GM10266 (cell line): ENCODE results near the gene LRIT2.
"Not testable (repeated sequence)": the region's sequence is repeated elsewhere in the genome, so short reads cannot be mapped to it uniquely, and the experiment has no call there.

Experiments
- DNase-seq: peaks from one replicate; pipeline ENCODE4 v3.0.0; 2012; ENCODE audit errors: extremely low spot score
- CTCF ChIP-seq: IDR thresholded peaks from 2 replicates; pipeline ENCODE4 v1.5.1; 2012; ENCODE audit warnings: mild to moderate bottlenecking, low read depth; ENCODE audit not compliant: control insufficient read depth, insufficient read depth; ENCODE audit errors: missing control alignments

Gene LRIT2

GRCh38 chr10:84181631-84182030 lies 43.7 kb downstream of the LRIT2 start:
- DNase-seq = no peak
- no peak for TF ChIP-seq CTCF

GRCh38 chr10:84180386-84180785 lies 45.0 kb downstream of the LRIT2 start:
- not testable (repeated sequence) for DNase-seq

GRCh38 chr10:84179059-84179710 lies 46.2 kb downstream of the LRIT2 start:
- DNase-seq = peak; percentile 57

GRCh38 chr10:84178160-84178609 lies 47.2 kb downstream of the LRIT2 start:
- TF ChIP-seq CTCF = no peak
- DNase-seq = no peak

More at GRCh38 chr10:84179059-84179710, 46.2 kb downstream of the LRIT2 start:
- TF ChIP-seq CTCF = no peak

- TF ChIP-seq CTCF = no peak
- peak; percentile 51 for DNase-seq
These were observed 47.7 kb downstream of the LRIT2 start for GRCh38 chr10:84177541-84178141.

GRCh38 chr10:84176836-84177474 lies 48.4 kb downstream of the LRIT2 start:
- DNase-seq = no peak
- TF ChIP-seq CTCF = no peak

GRCh38 chr10:84176351-84176750 lies 49.0 kb downstream of the LRIT2 start:
- no peak for TF ChIP-seq CTCF
- no peak for DNase-seq
